ENCODE results near the gene NHLH1.

- no peak for TF ChIP-seq EZH2 (IDR thresholded peaks at IDR 0.05; ENCODE audit: borderline replicate concordance, low read depth, low read length, severe bottlenecking)
- no peak for TF ChIP-seq CTCF (IDR thresholded peaks at IDR 0.05; ENCODE audit: borderline replicate concordance, extremely low read depth, low read length, poor library complexity, severe bottlenecking)
Measured at GRCh38 chr1:160338580-160338979, 28.3 kb upstream of the NHLH1 start.

All from DND-41 (cell line).